SH-SY5Y (cell line): Measurements from ENCODE around the gene CD99L2.

ENCODE experiments used
- GATA2 ChIP-seq: IDR thresholded peaks from 2 replicates; pipeline ENCODE4 v1.6.1; 2011; ENCODE audit warnings: mild to moderate bottlenecking, low read depth, low read length
- GATA3 ChIP-seq: IDR thresholded peaks from 2 replicates; pipeline ENCODE4 v1.6.1; 2011; ENCODE audit warnings: low read depth, mild to moderate bottlenecking, low read length, moderate library complexity

- TF ChIP-seq GATA3 (no peak), GATA2 (no peak)
Observed at GRCh38 chrX:150841456-150842197, 56.8 kb downstream of the CD99L2 start.
